Stimulated activated CD8-positive, alpha-beta memory T cell treated with anti-CD3 and anti-CD28 coated beads, Interleukin-12 subunit alpha, Interleukin-12 subunit beta, amount 100 ng/mL, for 1 hour (primary cell): ENCODE results near the gene FAM111A.

ENCODE experiments used
- DNase-seq: peaks from one replicate; pipeline ENCODE4 v3.0.0-alpha.2; 2020; ENCODE audit warnings: low read depth

The FAM111A gene

DNA sequence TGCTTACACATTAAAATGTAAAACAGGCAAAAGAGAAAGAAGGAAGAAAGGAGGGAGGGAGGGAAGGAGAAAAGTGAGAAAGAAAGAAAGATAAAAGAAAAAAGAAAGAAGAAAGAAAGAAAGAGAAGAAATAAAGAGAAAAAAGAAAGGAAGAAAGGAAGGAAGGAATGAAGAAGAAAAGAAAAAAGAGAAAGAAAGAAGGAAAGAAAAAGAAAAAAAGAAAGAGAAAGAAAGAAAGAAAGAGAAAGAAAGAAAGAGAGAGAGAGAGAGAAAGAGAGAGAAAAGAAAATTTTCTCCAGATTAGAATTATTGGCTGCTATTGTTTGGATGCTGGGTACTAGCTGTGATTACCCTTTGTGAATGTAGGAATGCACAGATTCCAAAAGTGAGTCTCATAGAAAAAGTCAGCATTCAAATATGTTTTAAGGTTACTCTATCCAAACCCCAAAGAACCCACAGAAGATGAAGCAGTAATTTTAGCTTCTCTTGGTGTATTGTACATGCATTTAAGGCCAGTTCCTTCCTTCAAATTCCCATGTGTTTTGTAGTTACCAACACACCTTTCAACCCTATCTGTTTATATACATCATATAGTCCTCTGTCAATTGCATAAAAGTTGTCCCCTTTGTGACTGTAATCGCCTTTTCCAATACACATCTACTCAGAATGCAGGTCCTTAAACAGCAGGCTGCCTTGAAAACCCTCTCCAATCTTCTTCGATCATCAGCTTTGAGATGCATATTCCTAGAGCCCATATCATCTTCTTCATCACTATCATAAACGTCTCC, 789 bp upstream of the FAM111A start:
- no peak for DNase-seq

DNA sequence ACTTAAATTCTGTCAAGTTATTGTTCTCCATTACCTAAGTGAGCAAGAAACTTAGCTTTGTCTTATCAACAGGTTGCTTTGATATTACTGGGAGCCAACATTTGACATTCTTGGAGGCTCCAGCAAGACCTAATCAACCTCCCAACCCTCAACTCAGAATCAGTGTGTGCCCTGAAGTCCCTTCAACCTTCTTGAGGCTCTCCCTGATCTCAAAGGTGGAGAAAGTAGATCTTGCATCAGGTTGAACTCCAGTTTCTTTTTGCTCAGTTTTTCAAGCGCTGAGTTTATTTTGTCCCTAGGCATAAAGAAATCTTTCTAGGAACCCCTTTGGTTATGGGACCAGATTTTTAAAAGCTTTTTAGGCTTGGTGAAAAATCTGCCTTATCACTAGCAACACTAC, 1.4 kb downstream of the FAM111A start:
- DNase-seq = no peak

DNA sequence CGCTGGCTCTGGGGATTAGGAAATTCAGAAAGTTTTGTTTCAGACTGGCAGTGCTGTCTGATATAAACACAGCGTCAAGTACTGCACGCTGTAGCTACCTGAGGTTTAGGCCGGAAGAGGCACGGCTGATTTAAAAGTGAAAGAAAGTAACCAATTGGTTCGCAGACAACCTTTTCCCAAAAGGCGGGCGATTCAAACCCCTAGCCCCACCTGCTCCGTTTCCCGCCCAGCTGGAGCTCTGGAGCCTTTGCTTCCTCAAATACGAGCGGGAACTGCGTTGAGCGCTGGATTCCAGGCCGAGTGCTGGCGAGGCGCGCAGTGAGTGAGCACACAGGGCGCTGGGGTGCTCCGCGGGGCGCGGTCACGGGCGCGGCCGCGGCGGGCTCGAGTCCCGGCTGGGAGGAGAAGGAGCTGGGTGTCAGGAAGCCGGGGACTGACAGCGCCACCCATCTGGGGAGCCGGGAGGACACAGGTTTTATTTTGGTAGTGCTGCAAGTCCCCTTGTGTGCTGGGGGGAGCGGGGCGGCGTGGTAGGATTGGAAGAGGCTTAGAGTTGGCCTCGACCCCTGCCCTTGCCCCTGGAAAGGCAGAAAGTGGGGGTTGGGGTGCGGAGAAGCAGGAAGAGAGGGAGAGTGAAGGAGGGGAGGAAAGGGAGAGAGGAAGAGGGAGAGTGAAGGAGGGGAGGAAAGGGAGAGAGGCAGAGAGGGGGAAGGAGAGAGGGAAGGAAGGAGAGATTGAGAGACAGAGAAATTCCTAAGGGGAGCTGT, 2.1 kb downstream of the FAM111A start:
- DNase-seq = peak; percentile 43

DNA sequence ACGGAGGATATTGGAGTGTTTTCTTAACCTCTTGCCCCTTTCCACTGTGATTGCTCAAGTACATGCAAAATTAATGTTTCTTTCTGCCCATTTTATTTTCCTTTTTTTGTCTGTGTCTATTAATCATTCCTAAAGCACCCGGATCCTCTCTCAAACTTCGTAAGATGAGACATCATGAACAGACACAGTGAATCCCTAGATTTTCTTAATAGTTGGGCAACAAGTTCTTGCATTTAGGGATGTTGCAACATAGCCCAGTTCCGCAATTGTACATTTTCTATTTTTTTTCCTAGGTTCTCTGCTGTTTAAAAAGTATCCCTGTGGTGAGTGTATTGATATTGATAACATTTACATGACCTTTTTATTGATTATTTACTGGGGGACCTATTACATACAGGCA, 2.9 kb downstream of the FAM111A start:
- no peak for DNase-seq

DNA sequence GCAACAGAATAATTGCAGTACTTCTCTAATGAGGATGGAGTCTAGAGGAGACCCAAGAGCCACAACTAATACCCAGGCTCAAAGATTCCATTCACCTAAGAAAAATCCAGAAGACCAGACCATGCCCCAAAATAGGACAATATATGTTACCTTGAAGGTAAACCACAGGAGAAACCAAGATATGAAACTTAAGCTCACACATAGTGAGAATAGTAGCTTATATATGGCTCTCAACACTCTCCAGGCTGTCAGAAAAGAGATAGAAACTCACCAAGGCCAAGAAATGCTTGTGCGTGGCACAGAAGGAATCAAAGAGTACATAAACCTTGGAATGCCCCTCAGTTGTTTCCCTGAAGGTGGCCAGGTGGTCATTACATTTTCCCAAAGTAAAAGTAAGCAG, 9.1 kb downstream of the FAM111A start:
- no peak for DNase-seq

DNA sequence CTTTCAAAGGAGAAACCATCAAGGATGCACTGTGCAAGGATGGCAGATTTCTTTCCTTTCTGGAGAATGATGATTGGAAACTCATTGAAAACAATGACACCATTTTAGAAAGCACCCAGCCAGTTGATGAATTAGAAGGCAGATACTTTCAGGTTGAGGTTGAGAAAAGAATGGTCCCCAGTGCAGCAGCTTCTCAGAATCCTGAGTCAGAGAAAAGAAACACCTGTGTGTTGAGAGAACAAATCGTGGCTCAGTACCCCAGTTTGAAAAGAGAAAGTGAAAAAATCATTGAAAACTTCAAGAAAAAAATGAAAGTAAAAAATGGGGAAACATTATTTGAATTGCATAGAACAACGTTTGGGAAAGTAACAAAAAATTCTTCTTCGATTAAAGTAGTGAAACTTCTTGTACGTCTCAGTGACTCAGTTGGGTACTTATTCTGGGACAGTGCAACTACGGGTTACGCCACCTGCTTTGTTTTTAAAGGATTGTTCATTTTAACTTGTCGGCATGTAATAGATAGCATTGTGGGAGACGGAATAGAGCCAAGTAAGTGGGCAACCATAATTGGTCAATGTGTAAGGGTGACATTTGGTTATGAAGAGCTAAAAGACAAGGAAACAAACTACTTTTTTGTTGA, 9.8 kb downstream of the FAM111A start:
- no peak for DNase-seq

DNA sequence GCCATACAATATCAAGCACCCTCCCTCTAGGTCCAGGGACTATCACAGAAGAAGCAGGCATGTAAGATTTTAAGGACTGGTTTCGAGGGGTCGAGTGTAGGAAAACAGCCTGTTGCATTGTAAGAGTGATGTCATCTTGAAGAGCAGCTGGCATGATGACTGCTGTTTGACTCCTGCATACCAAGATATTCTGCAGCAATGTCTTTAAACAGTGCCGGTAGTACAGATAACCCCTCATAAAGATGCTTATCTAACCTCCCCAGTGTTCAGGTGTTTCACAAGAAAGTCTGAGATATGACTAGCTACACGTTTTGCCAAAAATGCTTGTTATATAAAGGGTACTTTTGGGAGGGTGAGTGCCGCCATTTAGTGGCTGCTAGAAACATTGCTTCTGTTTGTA, 12.0 kb downstream of the FAM111A start:
- no peak for DNase-seq

DNA sequence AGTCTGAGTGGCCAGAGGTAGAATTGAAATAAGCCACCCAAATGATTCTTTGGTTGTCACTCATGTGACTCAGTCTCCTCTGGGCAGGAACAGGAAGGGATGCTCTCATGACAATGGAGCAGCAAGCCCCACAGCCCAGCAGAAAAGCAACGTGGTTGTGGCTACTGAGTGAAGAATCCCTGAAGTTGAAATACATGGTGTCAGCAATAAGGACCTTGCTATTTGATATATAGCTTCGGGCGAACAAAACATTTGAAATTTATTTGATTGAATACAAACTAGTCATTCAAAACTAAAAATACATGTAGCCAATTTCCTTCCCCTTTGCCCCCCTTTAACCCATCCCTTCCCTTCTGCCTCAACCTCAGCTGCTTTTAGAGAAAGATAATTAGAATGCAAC, 14.8 kb downstream of the FAM111A start:
- no peak for DNase-seq

DNA sequence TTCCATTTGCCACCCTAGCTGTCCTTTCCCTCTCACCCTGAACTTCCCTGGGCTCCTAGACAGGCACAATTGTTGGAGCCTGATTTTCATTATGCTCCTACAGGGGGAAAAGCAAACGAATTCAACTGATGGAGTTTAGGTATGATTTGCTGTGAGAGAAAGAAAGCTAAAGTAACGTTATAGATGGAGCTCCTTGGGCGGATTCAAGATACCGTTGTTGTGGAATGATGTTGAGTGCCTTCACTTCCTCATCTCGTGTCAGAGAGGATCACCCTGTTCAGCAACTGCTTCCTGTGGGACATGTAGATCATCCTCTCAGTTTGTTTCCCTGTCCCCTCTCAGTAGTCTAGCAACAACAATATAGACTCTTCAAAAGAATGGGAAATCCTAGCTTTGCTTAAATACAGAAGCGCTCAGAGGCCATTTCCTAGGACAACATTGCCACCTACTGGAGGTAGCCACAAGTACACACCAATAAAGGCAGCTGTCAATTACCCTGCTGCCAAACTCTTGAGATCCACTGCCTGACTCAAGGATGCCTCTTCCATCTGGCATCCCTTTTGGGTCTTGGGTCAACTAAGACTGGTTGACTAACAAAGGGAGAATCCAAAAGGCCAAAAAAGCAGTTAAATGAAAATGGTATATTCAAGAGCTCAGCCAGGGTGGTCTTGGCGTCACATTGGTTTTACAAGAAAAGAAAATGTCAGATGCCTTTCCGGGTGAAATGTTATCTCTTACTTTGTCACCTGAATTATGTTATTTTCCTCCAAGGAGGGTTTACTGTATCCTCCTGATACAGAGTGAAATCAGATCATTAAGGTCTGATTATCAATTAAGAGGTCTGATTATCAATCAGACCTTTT, 15.8 kb downstream of the FAM111A start:
- peak; percentile 37 for DNase-seq

DNA sequence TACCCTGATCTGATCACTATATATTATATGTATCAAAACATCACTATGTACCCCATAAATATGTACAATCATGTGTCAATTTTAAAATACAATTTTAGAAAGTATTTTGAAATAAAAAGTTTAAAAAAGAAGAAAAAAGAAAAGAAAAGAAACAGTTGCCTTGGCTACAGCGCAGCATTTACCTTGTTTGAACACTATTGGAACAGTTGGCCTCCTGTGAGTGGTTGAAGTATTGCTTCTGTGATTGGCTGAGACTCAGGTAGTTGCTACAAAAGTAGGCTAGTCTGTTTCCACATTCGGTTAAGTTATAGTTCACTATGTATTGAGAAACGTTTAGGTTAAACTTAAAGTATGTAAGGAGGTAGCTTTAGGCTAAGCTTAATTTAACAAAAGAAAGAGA, 21.4 kb downstream of the FAM111A start:
- DNase-seq = no peak

DNA sequence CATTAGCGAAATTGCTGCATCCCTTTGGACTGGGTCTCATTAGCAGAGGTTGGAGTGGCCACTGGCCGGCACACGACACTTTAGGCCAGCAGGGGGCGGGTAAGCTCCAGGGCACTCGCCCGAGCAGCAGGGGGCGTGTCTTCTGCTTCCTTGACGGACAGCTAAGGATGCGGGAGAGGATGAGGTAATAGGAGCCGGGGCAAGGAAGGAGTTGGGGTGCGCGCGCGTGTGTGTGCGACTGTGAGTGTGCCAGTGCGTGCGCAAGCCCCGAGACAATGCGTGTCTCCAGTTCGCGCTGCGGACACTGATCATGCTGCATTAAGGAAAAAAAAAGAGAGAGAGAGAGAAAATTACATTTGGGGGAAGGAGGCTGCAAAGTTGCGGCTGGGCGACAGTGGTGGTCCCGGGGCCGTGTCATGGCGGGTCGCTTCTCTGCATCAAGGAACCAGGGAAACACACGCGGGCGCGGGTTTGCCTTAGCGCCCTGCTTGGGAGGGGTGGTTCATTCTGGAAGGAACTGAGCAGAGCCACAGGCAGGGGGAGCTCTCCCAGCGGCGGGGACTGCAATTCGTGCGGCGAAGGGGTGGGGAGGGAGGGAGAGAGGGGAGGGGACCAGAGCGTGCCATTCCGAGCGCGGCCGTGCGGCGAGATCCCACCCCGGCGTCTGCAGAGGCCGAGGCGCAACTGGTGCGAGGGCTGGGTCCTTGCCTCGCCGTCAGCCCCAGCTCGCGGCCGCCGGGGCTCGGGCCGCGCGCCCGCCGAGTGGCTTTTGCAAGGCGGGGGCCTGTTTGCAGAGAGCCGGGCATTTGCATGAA, 29.1 kb downstream of the FAM111A start, which contains the start of gene DTX4:
Gene DTX4 (plus strand): TSS at position 625 of the 815 bp plus-strand sequence. CDS start 464 bp downstream, outside the sequence.
- DNase-seq = peak; percentile 81

DNA sequence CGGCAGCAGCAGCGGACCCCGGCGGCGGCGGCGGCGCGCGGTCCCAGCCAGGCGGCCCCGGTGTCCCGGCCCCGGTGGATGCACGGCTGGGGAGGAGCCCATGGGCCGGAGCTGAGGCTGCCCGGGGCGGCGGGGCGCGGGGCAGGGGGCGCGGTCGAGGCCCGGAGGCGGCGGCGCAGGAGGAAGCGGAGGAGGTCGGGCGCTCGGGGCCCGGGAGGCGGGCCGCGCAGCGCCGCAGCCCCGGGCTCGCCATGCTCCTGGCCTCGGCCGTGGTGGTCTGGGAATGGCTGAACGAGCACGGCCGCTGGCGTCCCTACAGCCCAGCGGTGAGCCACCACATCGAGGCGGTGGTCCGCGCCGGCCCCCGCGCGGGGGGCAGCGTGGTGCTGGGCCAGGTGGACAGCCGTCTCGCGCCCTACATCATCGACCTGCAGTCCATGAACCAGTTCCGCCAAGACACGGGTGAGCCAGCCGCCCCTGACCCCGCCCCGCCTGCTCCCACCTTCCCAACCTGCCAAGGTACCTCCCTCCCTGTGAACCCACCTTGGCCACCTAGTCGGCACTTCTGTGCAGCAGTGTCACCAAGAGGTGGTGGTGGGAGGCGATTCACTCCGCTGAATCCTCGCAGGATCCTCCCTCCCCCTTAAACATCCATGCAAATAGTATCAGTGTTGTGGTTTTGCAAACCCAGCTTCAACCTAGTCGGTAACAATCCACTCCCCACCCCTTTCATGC, 29.9 kb downstream of the FAM111A start:
- no peak for DNase-seq

DNA sequence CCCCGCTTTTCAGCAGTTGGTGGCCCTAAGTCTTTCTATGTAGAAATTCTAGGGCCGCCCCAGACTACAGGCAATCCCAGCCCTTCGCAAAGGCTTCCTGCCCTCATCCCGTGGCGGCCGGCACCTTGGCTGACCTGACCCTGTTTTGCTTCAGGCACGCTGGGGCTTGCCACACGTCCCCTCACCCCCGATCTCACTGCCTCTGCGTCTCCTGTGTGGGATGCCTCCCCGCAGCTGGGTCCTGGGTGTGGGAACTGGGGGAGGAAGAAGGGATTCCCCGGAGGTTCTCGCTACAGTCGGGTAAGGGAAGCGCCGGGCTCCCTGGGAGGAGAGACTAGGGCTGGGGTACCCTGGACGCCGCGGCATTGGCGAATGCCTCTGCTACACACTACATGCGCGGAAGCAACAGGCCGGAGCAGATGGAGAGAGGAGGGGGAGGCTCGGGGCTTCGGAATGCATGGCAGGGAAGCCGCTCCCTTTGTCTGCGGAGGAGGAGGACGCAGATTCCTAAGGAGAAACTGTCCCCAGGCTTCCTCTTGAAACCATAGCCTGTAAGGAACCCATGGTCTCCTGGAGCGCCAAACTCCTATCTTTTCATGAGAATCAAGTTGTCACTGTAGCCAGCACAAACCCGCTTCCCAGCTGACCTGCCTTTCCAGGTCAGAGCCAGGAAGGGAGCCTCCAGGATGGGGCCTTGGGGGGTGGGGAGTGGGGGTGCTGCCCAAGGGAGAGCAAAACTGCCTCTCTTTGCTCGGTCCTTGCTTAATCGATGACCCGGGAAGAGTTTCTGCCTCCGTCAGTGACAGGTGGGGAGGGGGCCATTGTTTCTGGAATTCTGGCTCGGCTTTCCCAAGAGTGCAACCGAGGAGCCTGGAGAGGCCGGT, 30.7 kb downstream of the FAM111A start:
- no peak for DNase-seq

DNA sequence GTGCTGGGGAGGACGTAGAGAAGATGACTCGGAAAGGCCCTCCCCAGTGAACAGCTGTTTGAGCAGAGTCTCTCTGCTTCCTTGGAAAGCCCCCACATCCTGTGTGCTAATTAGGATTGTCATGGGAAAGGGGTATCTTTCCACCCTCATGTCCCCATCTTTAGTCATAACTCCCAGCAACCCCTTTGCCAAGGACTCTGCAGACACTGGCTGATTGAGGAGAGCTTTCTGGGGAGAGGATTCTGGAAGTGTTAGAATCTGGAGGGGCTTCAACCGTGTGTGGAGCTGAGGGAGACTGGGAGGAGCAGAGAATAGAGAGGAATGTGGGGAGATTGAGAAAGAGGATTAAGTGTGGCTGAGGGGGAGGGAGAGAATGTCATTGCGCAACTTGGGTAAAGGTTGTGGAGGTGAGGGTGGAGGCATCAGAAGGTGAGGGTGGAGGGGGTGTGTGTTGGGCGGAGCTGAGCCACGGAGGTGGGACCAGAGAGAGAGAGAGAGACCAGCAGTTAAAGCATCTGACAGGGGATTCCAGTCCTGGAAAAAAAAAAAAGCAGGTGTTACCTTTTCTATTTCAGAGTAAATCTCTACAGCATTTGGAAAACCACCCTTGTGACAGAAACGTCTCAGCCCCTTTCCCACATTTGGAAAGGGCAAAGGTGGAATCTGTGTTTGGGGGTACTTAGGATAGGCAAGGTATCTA, 31.5 kb downstream of the FAM111A start:
- DNase-seq = no peak

DNA sequence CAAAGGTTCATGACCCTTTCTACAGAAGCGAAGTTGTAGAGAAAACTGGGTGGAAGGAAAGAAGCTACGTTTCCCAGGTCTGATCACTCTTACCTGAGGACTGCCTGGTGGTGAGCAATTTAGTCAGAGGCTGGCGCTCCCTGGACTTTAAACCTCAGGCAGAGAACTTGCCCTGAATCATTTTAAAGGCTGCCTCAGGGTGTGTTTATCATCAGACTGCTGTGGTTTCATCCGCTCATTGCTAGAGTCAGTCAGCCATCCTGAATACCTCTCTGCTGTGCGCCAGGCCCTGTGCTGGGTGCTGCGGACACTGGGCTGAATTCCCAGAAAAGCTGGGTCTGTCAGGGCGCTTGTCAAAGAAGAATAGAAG, 32.0 kb downstream of the FAM111A start:
- DNase-seq = no peak

DNA sequence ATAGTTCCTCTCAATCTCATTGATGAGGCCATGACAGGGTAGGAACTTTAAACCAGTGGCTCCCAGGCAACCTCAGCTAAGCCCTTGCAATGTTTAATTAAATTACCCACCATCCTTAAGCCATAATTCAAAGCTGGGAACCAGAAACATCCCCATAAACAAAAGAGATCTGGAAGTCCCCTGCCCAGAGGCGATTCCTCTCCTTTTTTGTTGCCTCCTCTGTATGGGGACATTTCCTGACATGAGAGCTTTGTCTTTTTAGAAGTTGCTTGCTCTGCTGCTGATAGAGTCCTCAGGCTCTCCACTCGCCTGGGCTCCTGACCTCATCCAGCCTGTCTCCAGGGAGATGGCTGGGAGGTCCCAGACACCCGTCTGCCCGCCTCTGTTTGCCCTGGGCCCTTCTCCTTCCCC, 32.4 kb downstream of the FAM111A start:
- DNase-seq = no peak

DNA sequence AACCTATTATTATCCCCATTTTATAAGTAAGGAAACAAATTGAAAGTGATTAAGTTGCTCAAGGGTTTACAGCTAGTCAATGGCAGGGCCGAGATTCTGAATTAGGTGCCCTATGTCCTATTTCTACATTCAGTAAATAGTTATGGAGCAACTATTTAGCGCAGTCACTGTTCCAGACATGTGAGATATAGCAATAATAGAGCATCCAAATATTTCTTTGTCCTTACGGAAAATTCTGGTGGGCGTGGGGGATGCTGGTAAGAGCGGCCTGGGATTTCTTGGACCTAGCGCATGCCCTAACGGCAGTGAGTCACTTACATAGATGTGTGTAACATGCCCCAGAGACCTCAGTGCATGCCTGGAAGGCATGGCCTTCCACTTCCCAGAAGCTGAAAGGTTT, 33.7 kb downstream of the FAM111A start:
- DNase-seq = no peak

DNA sequence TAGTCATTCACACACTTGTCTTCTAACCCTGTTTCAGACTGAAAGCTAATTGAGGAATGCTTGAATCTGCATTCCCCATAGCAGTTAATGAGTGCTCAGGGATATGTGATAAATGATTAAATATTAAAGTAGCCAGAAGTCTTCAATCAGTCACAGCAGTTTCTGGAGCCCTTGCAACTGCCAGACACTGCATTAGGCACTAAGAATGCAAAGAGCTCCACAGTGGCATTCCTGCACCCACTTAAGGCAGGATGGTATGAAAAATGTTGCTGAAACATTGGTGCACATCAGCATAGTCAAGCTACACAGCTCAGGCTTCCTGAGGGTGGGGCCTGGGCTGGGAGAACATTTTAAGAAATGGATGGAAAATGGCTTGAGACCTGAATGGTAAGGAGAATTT, 35.7 kb downstream of the FAM111A start:
- DNase-seq = no peak

DNA sequence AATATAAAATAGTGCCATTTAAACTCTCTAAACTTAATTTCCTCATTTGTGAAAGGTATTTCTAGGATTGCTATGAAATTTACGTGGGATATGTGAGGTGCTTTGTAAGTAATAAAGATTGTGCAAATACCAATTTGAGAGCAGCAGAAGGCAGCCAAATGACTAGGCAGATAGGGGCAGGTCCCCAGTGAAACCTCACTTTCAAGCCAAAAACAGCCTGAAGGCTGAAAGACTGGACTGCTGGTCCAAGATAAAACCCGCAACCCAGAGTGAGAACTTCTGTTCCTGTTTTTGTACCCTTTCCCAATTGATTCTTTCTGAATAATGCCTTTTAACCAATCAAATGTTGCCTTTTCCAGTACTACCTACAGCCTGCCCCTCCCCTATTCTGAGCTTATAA, 36.5 kb downstream of the FAM111A start:
- no peak for DNase-seq
